ENCODE measurements around the gene OGDH. TPM values are rescaled to one million over a fixed set of nuclear protein-coding genes. Genes with fewer than 3 reads are reported as not detected.

Gene OGDH
- total RNA-seq, 1 experiment from 2014 or later: 69.1 TPM

DNA sequence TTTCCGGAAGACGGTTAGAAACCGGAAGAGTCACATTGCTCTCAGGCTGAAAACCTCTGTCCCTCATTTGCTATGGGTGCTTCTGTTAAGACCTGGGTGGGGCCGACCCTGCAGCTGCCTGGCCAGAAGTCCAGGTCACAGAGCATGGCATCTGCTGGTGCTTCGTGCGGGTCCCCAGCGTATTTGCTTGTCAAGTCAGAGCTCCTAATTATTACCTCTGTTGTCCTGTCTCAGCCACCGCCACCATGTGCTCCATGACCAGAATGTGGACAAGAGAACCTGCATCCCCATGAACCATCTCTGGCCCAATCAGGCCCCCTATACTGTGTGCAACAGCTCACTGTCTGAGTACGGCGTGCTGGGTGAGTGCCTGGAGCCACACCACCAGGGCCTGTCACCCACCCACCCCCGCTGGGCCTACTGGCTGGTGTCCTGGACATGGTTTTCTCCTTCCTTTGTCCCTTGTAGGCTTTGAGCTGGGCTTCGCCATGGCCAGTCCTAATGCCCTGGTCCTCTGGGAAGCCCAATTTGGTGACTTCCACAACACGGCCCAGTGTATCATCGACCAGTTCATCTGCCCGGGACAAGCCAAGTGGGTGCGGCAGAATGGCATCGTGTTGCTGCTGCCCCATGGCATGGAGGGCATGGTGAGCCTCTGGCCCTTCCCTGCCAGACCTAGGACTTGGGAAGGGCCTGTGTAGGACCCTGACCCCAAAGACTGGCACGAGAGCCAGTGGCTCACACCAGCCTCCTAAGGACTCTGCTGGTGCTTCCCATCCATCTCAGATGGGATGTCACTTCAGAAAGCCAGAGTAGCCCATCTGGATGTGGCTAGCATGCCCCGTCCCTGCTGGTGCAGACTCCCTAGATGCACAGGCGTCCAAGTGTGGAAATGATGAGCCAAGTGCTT lies 91.0 kb downstream of the OGDH start:
- intact Hi-C loops (cut with micrococcal nuclease): no loop called here
- TF ChIP-seq, protein P1, sequence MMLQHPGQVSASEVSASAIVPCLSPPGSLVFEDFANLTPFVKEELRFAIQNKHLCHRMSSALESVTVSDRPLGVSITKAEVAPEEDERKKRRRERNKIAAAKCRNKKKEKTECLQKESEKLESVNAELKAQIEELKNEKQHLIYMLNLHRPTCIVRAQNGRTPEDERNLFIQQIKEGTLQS (IDR thresholded peaks at IDR 0.05): no peak
- TF ChIP-seq, protein P2, sequence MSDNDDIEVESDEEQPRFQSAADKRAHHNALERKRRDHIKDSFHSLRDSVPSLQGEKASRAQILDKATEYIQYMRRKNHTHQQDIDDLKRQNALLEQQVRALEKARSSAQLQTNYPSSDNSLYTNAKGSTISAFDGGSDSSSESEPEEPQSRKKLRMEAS (IDR thresholded peaks at IDR 0.05): no peak
- TF ChIP-seq EZH2 (IDR thresholded peaks at IDR 0.05) (no peak), ZBTB33 (IDR thresholded peaks at IDR 0.05; ENCODE audit: extremely low read depth, insufficient replicate concordance, low read length) (no peak), POLR2A (IDR thresholded peaks at IDR 0.05; ENCODE audit: borderline replicate concordance, extremely low read depth, insufficient read depth, insufficient read length) (no peak), EGR1 (IDR thresholded peaks at IDR 0.05; ENCODE audit: low read depth) (no peak), SIN3A (IDR thresholded peaks at IDR 0.05; ENCODE audit: low read depth) (no peak), ZNF274 (IDR thresholded peaks at IDR 0.05; ENCODE audit: low read depth, low read length) (no peak), JUND (IDR thresholded peaks at IDR 0.05) (no peak), POLR2AphosphoS5 (IDR thresholded peaks at IDR 0.05; ENCODE audit: low read depth, low read length) (no peak), SRF (IDR thresholded peaks at IDR 0.05; ENCODE audit: low read depth) (no peak), ZFX (IDR thresholded peaks at IDR 0.05) (no peak)
- TF ChIP-seq, protein P3, sequence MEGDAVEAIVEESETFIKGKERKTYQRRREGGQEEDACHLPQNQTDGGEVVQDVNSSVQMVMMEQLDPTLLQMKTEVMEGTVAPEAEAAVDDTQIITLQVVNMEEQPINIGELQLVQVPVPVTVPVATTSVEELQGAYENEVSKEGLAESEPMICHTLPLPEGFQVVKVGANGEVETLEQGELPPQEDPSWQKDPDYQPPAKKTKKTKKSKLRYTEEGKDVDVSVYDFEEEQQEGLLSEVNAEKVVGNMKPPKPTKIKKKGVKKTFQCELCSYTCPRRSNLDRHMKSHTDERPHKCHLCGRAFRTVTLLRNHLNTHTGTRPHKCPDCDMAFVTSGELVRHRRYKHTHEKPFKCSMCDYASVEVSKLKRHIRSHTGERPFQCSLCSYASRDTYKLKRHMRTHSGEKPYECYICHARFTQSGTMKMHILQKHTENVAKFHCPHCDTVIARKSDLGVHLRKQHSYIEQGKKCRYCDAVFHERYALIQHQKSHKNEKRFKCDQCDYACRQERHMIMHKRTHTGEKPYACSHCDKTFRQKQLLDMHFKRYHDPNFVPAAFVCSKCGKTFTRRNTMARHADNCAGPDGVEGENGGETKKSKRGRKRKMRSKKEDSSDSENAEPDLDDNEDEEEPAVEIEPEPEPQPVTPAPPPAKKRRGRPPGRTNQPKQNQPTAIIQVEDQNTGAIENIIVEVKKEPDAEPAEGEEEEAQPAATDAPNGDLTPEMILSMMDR (IDR thresholded peaks at IDR 0.05 in 2 of 3, conservative IDR thresholded peaks at IDR 0.05 in 1 of 3; ENCODE audit: borderline replicate concordance in 1 of 3, insufficient read depth in 1 of 3, low read depth in 2 of 3, low read length in 2 of 3): no peak
- DNase-seq (ENCODE audit: low read depth, low spot score): no peak
- ChIA-PET POLR2A (no interaction called here), RAD21 (ENCODE audit: low non-redundant PET in 1 of 2, low total read pairs in 2 of 2, uncharacterized antibody in 2 of 2, unreplicated experiment in 2 of 2) (no interaction called here), CTCF (no interaction called here)
- Histone ChIP-seq H3K27ac (ENCODE audit: low read depth, low read length) (no peak overlapping the region), H3K27me3 (ENCODE audit: insufficient read depth, low read length) (no peaks in the 10 kb centered on the region), H3K9ac (ENCODE audit: low read length) (no peak overlapping the region), H3K4me3 (replicated peaks in 1 of 2; ENCODE audit: low read depth in 1 of 2, low read length in 2 of 2) (no peak overlapping the region), H3K9me3 (ENCODE audit: control insufficient read depth in 1 of 2, insufficient read depth in 1 of 2, low read depth in 1 of 2, low read length in 2 of 2) (peaks cover 0 to 5% of the 10 kb centered on the region in 2 experiments; a peak in 1 of 4 replicates), H3K4me1 (ENCODE audit: control insufficient read depth in 1 of 2, insufficient read depth in 2 of 2, low read length in 2 of 2) (peaks cover 10 to 20% of the 10 kb centered on the region in 2 experiments), H3K36me3 (ENCODE audit: control insufficient read depth in 1 of 2, insufficient read depth in 2 of 2, low read length in 2 of 2) (peaks cover 13 to 38% of the 10 kb centered on the region in 2 experiments; a peak in 2 of 4 replicates), H2AFZ (ENCODE audit: low read depth, low read length, poor library complexity, severe bottlenecking) (no peak overlapping the region), H3K4me2 (ENCODE audit: low read length) (no peak overlapping the region), H4K20me1 (ENCODE audit: insufficient read depth) (no peaks in the 10 kb centered on the region), H3K9me2 (ENCODE audit: insufficient read depth) (no peaks in the 10 kb centered on the region), H3K79me2 (ENCODE audit: insufficient read depth, low read length) (no peaks in the 10 kb centered on the region)
- BruUV-seq (replicated peaks): no TSS peak
- ATAC-seq: no peak

All from HCT116 (cell line).